ENCODE results near the gene MYO1E.
"Not testable (repeated sequence)": the region's sequence is repeated elsewhere in the genome, so short reads cannot be mapped to it uniquely, and the experiment has no call there.

MYO1E gene

DNA sequence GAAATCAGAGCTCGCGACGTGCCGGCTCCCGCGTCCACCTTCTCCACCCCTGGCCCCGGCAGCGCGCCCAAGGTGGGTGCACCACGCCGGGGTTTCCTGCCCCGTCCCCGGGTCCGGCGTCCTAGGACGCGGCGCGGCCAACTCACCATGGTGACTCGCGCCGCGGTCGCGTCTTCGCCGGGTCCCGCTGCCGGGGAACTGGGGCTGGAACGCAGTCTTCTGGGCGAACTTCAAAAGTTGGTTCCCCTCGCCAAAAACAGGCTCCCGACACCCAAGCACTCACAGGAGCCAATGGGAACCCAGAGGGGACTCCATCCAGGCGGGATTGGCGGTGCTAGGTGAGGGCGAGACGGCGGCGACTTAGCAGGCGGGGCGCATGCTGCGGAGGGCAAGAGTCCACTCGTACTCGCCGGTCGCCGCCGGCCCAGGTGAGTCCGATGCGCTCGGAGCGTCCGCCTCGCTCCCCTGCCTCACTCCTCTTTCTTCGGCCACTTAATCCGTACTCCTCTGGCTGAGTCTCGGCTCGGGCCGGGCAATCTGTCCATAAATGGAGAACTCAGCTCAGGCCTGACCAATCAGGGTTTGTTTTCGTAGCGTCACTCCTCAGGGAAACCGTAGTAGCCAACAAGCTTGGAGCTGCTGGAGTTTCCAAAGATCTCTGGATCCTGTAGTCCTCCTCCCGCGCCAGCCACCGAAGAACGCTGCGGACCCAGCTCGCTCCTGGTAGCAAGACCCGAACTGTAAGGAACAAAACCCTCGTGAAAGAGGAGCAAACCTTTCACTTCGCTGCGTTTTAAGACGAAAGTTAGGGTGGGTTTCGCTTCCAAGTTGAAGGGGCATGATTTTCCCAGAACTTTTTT, at the start of gene MYO1E:
MYO1E (minus strand) TSS at position 520 of the 860 bp plus-strand sequence; CDS start at position 149, 371 bp downstream.
- DNase-seq: peak; percentile 59

DNA sequence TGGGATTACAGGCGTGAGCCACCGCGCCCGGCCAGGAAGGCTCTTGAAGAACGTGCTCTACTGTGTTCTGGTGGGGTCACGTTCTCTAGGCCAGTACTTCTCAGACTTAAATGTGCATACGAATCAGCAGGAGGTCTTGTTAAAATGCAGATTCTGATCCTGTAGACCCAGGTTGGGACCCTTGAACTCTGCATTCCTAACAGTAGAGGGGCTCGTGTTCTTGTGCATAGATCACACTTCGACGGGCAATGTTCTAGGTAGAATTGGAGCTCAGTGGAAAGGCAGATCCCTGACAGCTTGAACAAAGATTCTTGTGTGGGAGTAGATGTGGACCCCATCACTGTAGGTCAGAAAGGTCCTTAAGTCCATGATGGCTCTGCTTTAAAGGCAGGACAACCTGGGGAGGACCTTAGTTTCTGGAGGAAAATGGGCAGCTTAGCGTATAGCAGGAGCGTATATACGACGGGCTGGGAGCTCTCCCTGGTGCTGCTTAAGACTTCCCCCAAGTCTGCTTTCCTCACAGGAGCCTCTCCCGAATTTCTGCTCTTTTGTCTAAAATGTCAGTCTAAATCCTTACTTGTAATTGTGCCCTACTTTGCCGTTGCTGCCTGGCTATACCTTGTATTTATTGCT, 48.4 kb upstream of the MYO1E start:
- DNase-seq: no peak

DNA sequence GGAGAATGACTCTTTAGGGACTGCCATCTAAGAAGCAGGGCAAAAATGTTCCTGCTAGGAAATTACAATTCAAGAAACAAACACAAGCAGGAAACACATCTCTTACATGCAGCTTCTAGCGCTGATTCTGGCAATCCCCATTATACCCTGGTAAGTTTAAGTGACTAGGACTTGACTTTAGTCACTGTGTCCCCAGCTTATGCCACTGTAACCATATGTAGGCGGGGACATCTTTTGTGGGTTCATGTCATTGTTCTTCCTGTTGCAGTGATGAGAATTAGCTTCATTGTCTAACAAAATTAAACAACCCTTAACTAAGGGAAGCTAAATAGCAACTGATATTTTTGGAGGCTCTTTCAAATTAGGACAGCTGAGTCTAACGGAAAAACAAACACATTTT, 47.4 kb upstream of the MYO1E start:
- DNase-seq: no peak

DNA sequence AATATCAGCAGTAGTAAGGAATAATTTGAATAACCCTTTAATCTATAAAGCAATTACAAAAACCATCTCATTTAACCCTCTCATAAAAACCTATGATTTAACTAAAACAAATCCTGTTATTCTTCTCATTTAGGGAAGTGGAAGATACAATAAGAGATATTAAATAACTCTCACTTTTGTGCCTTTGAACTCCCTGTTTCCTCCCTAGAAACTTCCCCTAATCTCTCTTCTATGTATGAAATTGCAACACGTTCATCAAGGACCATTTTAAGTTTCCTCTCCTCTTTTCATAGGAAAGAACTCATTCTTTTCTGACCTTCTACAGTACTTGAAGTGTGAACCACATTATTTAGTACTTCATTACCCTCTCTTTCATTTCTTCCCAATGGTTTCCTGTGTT, 46.5 kb upstream of the MYO1E start:
- DNase-seq: no peak

DNA sequence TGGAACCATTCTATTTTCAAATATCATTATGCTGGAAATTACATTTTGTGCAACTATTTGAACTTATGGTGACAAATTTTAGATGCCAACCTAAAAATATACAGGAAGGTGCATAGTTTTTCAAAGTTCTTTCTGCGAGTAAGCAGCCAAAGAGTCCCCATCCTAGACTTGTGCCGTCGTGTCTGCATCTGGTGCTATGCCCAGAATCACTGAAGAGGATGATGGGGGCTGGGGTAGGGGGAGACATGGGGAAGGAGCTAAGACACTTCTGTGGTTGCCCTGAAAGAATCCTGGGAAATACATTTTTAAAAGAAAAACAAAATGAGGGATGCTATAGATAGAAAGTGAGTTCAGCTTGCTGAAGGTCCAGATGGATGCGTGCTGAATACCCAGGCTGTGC, 44.1 kb upstream of the MYO1E start:
- DNase-seq: no peak

DNA sequence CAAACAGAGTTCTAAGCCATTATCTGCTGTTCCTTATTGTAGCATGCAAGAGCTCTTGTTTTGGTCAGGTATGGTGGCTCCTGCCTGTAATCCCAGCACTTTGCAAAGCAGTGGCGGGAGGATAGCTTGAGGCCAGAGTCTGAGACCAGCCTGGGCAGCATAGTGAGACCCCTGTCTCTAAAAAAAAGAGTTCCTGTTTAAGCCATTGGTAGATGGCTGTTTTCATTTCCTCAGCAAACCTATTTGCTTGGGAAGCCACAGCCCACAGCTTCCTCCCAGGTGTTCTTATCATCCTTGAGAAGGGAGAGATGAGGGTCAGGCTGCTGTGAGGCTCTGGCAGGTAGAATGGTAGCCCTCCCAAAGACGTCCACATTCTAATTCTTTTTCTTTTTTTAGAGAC, 40.9 kb upstream of the MYO1E start:
- DNase-seq: no peak

DNA sequence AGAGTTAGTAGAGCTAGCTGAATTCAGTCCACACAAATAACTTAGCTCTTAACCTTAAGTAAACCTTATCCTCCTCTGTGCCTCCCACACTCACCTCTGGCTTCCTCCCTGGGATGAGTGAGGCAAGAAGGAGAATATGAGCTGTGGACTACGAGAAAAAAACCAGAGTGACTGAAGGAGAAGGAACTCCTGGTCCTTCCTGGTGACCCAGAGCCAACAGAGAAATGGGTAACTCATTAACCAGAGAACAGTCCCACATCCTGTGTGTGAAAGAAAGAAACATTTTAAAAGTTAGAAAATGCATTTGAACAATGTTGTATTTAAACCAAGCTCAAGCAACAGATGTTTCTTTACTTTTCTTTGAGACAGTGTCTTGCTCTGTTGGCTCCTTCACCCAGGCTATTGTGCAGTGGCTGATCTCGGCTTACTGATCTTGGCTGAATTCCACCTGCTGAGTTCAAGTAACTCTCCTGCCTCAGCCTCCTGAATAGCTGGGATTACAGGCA, 37.8 kb upstream of the MYO1E start:
- no peak for DNase-seq

DNA sequence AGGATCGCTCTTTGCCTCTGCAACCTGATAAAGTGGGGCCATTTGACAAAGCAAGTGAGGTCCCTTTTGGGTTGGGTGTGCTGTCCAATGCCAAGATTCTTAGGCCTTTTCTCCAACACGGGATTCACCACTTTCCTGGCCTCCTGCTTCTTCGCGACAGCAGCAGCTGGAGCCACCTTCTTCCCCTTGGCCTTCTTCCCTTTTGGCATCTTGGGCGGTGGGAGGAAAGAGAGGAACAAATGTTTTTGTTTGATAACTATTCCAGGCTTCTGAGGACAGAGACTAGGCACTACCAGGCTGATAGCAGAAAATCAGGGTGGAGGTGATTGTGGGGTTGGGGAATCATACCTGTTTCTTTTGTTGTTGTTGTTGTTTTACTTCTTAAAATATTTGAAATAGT, 35.3 kb upstream of the MYO1E start:
- DNase-seq: no peak

DNA sequence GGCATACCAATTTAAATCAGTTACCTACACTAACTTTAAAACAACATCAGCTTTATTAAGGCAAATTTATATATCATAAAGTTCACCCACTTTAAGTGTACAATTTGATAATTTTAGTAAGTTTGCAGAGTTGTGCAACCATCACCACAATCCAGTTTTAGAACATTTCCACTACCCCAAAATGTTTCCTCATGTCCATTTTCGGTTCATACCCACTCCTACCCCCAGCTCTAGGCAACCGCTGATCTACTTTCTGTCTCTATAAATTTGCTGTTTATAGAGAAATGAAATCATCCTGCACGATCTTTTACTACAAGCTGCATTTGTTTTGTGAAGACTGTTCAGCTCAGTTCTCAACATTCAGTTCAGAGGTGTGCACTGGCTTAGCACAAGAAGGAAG, 33.8 kb upstream of the MYO1E start:
- no peak for DNase-seq

DNA sequence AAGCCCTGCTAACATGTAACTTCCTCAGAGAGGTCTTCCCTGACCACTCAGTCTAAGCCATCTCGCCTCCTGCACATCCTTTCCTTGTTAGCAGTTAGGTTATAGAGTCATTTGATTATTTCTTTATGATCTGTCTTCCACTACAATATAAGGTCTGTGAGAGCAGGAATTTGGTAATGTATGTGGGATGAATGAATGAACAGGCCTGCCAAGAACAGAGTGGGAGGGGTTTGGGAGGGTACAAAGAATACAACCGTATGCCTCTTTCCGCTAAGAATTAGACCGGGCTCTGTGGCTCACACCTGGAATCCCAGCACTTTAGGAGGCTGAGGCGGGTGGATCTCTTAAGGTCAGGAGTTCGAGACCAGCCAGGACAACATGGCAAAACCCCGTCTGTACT, 32.4 kb upstream of the MYO1E start:
- no peak for DNase-seq

DNA sequence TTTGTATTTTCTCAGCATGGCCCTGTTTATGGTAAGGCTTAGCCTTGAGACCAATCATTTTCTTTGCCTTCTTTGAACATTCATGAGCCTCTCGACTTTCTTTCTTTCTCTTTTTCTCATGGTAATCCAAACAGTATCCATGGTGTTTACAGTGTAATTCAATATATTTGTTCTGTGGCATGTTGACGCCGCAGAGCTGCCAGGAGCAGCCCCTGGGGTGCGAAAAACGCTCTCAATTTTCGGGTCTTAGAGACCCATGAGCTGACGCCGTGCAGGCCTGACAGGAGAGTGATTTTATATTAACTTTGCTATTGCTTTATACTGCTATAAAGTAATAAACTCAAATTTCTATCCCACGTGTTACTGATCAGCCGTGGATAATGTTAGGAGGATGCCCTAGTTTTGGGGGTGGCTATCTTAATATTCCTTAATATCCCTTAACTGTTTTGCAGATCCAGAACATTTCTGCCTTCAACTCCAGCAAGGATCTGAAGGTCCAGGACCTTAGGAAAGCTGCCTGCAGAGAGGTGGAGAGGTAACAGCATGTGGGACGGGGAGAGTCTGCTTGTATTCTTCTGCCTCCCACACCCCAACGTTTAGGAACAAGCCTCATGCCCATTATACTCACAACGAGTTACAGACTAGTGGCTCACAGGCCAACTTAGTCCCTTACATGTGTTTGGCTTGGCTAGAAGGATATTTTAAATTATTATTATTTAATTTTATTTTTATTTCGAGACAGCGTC, 29.3 kb upstream of the MYO1E start:
- DNase-seq: no peak

DNA sequence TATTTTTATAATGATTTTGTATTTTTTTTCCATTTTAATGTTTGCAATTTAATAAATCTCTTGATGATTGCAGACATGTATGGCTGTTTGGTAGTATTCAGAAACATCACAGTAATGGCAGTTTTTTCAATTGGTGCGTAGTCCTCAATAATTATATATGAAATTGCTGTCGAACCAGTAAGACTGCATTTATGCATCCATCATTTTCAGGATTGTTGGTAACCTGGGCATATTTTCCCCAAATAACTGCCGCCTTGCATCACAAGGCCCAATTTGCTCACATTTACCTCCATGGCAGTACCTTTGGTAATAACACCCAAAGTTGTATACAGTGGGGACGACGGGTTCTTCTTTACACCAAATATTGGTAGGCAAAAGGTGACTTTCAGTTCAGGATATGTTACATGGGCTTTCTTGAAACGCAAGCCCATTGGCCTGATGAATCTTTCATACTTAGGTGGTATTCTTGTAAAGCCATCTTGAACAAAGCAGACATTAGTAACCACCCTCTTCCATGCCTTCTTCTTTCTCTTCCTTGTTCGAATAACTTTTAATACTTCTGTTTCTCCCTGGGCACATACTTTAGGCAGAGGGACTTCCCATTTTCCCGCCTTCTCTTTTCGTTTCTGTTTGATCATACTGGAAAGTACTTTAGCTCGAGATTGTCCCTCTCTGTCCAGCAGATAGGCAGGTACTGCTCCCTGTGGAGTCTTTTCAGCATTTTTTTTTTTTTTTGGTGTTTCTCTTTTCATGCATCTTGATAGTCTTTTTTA, 28.6 kb upstream of the MYO1E start:
- DNase-seq: not testable (repeated sequence)

DNA sequence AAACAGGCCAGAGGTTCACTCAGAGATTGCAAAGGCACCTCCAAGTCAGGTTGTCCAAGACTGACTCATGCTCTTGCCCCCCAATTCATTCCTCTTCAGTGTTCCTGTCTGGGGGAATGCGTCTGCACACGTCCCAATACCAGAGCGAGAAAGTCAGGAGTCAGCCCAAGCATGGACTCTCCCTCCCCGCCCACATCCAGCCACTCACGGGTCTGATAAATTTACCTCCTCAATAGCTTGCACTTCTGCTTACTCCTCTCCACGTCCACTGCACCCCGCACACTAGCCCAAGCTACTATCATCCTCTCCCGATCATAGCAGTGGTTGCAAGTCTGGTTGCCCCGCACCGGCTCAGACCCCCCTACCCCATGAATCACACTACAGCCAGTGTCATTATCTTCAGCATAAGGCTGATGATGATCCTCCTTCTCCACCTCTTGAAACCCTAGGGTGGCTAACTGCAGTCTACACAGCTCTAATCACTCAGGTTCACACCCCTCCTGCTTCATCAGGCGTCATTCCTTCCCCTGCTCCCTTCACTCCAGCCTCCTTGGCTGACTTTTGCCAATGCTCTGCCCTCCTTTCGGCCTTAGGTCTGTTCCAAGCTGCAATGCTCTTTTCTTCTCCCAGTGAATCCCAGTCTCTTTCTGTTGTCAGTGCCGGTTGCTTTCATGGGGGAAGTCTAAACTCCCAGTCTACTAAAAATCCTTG, 27.6 kb upstream of the MYO1E start:
- no peak for DNase-seq

DNA sequence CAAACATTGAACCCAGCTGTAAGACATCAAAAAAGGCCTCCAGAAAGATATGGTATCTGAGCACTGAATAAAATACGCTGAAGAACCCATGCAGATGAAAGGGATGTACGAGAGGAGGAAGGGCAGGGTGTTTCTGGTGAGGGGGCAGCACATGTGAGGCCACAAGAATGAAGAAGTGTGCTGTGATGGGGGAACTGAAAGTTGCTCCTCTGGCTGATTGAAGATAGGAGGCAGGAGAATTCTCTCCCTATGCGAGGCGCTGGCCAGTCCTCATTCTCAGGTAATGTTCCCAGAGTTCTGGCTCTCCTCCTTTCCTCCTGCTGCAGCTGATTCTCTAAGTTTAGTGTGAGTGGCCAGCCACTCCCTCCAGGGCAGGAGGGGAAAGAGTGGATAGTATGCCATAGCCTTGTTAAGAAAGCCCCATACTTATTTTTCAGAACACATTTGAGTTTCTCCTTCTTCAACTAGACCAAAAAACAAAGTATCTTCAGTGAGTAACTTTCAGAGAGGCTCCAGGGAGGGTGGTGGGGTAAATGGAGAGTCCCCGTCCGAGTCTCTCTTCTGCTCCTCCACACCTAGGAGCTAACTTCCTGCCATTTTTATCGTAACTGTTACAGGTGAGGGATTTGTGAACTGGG, 26.9 kb upstream of the MYO1E start:
- peak; percentile 47 for DNase-seq

DNA sequence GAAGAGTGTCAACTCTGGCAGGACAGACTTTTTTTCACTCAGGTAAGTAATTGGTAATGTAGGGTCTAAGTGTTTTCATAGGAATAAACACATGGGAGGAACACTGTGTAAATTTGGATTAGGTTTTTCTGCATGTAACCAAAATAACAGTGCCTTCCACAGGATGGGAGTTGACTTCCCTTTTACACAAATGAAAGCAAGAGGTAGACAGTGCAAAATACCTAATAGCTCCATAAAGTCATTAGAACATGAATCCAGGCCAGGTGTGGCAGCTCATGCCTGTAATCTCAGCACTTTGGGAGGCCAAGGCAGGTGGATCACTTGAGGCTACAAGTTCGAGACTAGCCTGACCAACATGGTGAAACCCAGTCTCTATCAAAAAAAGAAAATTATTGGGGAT, 25.5 kb upstream of the MYO1E start:
- no peak for DNase-seq

DNA sequence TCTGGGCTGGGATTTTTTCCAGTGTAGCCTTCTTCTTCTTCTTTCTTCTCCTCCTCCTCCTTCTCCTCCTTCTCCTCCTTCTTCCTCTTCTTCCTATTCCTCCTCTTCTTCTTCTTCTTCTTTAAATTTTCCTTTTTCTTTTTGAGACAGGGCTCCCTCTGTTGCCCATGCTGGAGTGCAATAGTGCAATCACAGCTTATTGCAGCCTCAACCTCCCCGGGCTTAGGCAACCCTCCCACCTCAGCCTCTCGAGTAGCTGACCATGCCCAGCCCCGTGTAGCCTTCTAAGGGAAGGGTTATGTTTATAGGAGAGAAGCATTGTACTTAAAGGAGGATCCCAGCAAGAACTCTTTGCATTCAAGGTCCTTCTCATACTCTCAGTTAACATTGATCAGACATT, 24.0 kb upstream of the MYO1E start:
- DNase-seq: no peak

DNA sequence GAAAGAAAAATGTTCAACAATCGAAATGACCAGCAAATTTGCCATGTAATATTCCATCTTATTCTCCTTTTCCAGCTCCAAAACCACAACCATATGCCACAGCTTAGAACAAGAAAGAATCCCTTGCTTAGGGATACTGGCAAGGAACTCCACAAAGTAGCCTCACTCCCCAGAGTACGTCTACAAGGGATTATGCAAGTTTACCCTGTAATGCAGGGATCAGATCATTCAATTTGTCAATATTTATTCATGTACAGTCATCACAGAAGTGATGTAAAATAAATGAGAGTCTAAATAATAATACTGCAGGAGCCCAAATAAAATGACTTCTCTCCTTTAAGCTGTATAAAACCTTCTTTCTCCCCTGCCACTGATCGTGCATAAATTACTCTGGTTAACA, 23.5 kb upstream of the MYO1E start:
- DNase-seq: no peak

DNA sequence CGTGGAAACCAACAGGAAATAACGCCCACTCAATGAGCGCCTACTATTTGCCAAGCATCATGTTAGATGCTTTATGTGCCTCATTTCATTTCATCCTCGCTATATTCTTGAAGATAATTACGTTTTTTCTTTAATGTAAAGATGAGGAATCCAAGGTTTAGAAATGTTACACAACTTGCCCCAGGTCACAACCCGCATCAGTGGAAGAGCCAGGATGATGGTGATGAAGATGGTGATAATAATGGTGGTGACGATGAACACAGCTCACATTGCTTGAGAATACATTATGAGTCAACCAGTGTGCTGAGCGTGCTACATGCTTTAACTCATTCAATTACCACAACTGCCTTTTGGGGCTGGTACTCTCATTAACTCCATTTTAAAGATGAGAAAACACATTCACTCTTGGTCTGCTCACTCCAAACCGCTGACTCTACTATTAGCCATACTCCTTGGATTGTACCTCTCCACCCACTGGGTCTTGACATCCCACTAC, 21.5 kb upstream of the MYO1E start:
- DNase-seq: no peak

DNA sequence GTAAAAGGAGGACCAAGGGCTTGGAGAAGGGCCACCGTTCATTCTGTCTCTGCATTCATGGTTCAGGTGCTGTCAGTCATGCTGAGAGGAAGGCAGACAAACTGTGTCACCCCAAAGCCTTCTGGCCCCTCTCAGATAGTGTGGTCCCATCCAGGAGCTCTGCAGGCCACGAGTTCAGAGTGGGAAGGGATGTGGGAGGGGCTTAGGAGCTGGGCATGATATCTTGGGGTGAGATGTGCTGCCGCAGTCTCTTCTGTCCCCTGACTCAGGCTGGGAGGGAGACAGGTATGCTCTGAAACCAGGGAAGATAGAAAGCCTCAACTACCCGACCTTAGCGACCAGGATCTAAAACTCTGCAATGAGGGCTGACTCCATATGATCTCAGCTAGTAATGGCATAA, 19.6 kb upstream of the MYO1E start:
- no peak for DNase-seq

DNA sequence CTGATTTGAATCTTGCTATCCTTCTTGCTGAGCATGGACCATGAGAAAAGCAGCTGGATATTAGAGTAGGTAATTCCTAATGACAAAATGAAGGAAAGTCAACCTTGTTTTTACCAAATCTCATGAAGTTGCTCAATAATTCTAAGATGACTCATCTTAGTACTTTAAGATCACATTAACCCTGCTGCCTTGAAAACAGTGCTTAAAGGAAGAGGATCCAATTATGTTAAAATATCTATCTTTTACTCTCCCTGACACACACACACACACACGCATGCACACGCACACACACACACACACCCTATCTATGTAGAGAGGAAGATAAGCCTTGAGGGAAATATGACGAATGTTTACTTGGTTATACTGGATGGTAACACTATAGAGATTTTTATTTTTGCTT, 16.0 kb upstream of the MYO1E start:
- no peak for DNase-seq

DNA sequence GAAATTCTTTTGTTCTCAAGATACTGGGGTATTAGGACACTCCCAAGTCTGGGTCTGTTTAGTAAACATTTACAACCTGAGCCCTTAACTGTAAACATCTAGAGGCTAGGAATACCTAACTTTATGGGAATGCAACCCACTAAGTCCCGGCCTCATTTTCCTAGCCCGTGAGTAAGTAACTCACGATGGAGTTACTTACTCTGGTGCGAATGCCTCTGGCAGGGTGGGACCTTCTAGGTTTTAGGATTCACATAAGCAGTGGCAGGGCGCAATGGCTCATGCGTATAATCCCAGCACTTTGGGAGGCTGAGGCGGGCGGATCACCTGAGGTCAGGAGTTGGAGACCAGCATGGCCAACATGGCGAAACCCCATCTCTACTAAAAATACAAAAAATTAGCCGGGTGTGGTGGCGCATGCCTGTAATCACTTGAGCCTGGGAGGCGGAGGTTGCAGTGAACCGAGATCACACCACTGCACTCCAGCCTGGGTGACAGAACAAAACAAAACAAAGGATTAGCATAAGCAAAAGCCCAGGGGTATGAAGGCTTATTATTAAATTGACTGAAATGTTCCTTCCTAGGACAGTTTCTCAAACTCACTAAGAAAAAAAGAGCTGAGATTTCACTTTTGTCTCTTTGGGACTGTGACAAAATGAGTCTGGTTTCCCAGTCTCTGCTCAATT, 14.7 kb upstream of the MYO1E start:
- not testable (repeated sequence) for DNase-seq

All from CD4-positive, alpha-beta T cell treated with Interferon gamma for 1 hour (primary cell).